HPDE6-E6E7 (cell line): ENCODE results near the gene MRPL54.
"Not testable (repeated sequence)": the region's sequence is repeated elsewhere in the genome, so short reads cannot be mapped to it uniquely, and the experiment has no call there.

Experiments used
- DNase-seq: peaks from one replicate; pipeline ENCODE4 v3.0.0; 2011; ENCODE audit warnings: missing footprints; ENCODE audit errors: extremely low spot score

MRPL54 gene

GRCh38 chr19:3810708-3811355 lies 48.4 kb downstream of the MRPL54 start:
- DNase-seq: no peak

GRCh38 chr19:3813473-3814392 lies 51.3 kb downstream of the MRPL54 start:
- DNase-seq: no peak

GRCh38 chr19:3814648-3815047 lies 52.2 kb downstream of the MRPL54 start:
- no peak for DNase-seq

GRCh38 chr19:3816148-3816547 lies 53.7 kb downstream of the MRPL54 start:
- not testable (repeated sequence) for DNase-seq

GRCh38 chr19:3816566-3817218 lies 54.2 kb downstream of the MRPL54 start:
- DNase-seq: no peak
